ENCODE data around the gene OR6C68.
"Not testable (repeated sequence)": the region's sequence is repeated elsewhere in the genome, so short reads cannot be mapped to it uniquely, and the experiment has no call there.

OR6C68 gene

GRCh38 chr12:55492078-55492477, at the start of gene OR6C68:
Gene OR6C68, plus strand, starts transcription at chr12:55492378. Its CDS starts 0 bp downstream, at chr12:55492378.
- DNase-seq: no peak
- H3K36me3 ChIP-seq (replicated peaks): no peaks in the 10 kb centered on the region
- H3K27me3 ChIP-seq (replicated peaks): no peaks in the 10 kb centered on the region
- no peak within 1 kb of the TSS for H3K27ac ChIP-seq
- TF ChIP-seq CTCF (IDR thresholded peaks at IDR 0.05; ENCODE audit: low read depth, low read length, missing control alignments): no peak
- no peak within 1 kb of the TSS for H3K4me3 ChIP-seq (ENCODE audit: low read depth, low read length)
- in situ Hi-C loops (cut with HindIII; ENCODE audit: low pct_ligation_motif_present, low sequenced_read_pairs): no loop called here

GRCh38 chr12:55443776-55444175, 48.4 kb upstream of the OR6C68 start, which contains the start of gene OR6C2:
Gene OR6C2, plus strand, starts transcription at chr12:55444076. Its CDS starts 8,138 bp downstream, at chr12:55452214.
- H3K27ac ChIP-seq: no peak within 1 kb of the TSS
- no peaks in the 10 kb centered on the region for H3K27me3 ChIP-seq (replicated peaks)
- H3K4me3 ChIP-seq (ENCODE audit: low read depth, low read length): no peak within 1 kb of the TSS
- no peak for DNase-seq
- H3K36me3 ChIP-seq (replicated peaks): no peaks in the 10 kb centered on the region
- in situ Hi-C loops (cut with HindIII; ENCODE audit: low pct_ligation_motif_present, low sequenced_read_pairs): no loop called here
- TF ChIP-seq CTCF (IDR thresholded peaks at IDR 0.05; ENCODE audit: low read depth, low read length, missing control alignments): no peak

- in situ Hi-C loops (cut with HindIII; ENCODE audit: low pct_ligation_motif_present, low sequenced_read_pairs): no loop called here
- no peak for DNase-seq
- H3K36me3 ChIP-seq (replicated peaks): no peaks in the 10 kb centered on the region
- H3K27ac ChIP-seq: no peak overlapping the region
- no peak overlapping the region for H3K4me3 ChIP-seq (ENCODE audit: low read depth, low read length)
- no peak for TF ChIP-seq CTCF (IDR thresholded peaks at IDR 0.05; ENCODE audit: low read depth, low read length, missing control alignments)
- no peaks in the 10 kb centered on the region for H3K27me3 ChIP-seq (replicated peaks)
These were observed 46.8 kb upstream of the OR6C68 start for GRCh38 chr12:55445357-55445756.

- no peaks in the 10 kb centered on the region for H3K27me3 ChIP-seq (replicated peaks)
- in situ Hi-C loops (cut with HindIII; ENCODE audit: low pct_ligation_motif_present, low sequenced_read_pairs): no loop called here
- no peak for TF ChIP-seq CTCF (IDR thresholded peaks at IDR 0.05; ENCODE audit: low read depth, low read length, missing control alignments)
- no peak overlapping the region for H3K27ac ChIP-seq
- no peak overlapping the region for H3K4me3 ChIP-seq (ENCODE audit: low read depth, low read length)
- H3K36me3 ChIP-seq (replicated peaks): no peaks in the 10 kb centered on the region
- DNase-seq: no peak
These were observed 45.9 kb upstream of the OR6C68 start for GRCh38 chr12:55446326-55446725.

GRCh38 chr12:55448825-55449224, 43.4 kb upstream of the OR6C68 start:
- in situ Hi-C loops (cut with HindIII; ENCODE audit: low pct_ligation_motif_present, low sequenced_read_pairs): no loop called here
- no peak for TF ChIP-seq CTCF (IDR thresholded peaks at IDR 0.05; ENCODE audit: low read depth, low read length, missing control alignments)

GRCh38 chr12:55464926-55465325, 27.3 kb upstream of the OR6C68 start:
- in situ Hi-C loops (cut with HindIII; ENCODE audit: low pct_ligation_motif_present, low sequenced_read_pairs); H3K4me3 ChIP-seq (ENCODE audit: low read depth, low read length); H3K27ac ChIP-seq; H3K27me3 ChIP-seq (replicated peaks); H3K36me3 ChIP-seq (replicated peaks); DNase-seq: not testable (repeated sequence)

More at GRCh38 chr12:55448825-55449224, 43.4 kb upstream of the OR6C68 start:
- no peak for DNase-seq
- no peaks in the 10 kb centered on the region for H3K36me3 ChIP-seq (replicated peaks)
- H3K4me3 ChIP-seq (ENCODE audit: low read depth, low read length): no peak overlapping the region
- H3K27ac ChIP-seq: no peak overlapping the region
- no peaks in the 10 kb centered on the region for H3K27me3 ChIP-seq (replicated peaks)
